Measurements from ENCODE around the gene KDM4C.
"Not testable (repeated sequence)": the region's sequence is repeated elsewhere in the genome, so short reads cannot be mapped to it uniquely, and the experiment has no call there.

KDM4C gene

GRCh38 chr9:7180247-7180646 lies 422.5 kb downstream of the KDM4C start:
- DNase-seq = no peak

DNA sequence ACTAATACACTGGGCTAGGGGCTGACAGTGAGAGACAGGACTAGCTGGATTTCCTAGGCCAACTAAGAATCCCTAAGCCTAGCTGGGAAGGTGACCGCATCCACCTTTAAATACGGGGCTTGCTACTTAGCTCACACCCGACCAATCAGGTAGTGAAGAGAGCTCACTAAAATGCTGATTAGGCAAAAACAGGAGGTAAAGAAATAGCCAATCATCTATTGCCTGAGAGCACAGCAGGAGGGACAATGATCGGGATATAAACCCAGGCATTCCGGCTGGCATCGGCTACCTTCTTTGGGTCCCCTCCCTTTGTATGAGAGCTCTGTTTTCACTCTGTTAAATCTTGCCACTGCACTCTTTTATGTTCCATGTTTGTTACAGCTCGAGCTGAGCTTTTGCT lies 425.4 kb downstream of the KDM4C start:
- DNase-seq = not testable (repeated sequence)

GRCh38 chr9:7185612-7186011 lies 427.8 kb downstream of the KDM4C start:
- peak in 1 of 2 experiments; percentile 52 for DNase-seq

DNA sequence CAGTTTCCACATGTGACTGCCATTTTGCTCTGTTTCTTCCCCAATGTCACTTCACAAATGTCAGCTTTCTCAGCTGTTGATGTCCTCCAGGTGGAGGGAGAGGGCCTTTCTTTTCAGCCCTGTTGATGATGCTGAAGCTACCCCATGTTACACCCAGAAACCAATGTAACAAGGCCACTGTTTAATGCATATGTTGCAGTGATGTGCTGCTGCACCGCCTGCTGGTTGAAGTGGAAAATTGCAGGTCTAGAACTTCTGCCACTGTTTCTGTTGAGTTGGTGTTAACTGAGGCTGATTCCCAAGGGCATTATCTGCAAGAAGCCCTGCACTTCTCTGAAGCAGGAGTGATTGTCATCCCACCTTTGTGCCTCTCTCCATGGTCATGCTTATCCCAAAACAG lies 428.4 kb downstream of the KDM4C start:
- DNase-seq = peak in 1 of 2 experiments; percentile 46

- DNase-seq = no peak
Observed at GRCh38 chr9:7192266-7192665, 434.5 kb downstream of the KDM4C start.

- no peak for DNase-seq
Observed at GRCh38 chr9:7195526-7195925, 437.8 kb downstream of the KDM4C start.

DNA sequence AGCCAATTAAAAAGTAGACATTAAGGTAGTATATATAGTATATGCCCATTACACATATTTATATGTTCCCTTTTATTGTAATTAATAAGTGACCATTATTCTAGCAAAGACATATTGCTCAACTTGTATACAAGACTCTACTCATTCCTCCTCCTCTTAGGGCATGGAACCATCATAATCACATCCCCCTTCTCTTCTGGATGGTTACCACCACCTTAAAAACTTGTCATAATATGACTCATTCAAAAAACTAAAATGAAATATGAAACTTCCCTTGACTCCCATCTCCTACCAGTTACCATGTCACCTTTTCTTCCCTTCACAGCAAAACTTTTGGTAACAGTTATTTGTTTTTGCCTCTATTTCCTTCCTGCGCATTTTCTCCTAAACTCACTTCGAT lies 438.7 kb downstream of the KDM4C start:
- DNase-seq = no peak

- DNase-seq = no peak
Observed at GRCh38 chr9:7201196-7201595, 443.4 kb downstream of the KDM4C start.

DNA sequence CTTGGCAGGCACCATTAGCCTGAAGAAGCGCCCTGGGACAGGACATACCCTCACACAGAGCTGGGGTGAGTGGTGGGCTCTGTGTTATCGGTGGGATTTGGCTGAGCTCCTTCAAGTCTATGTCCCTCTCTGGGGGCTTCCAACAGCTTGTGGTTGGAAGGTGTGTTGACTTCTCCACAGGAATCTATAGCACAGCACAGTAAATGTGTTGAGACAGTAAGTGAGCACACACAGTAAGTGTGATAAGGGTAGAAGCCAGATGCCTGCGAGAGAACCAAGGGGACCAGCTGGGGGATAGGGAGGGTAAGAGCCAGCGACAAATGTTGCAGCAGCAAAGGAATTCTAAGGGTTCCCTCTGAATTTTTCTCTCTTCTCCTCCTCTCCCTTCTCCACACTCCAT lies 448.0 kb downstream of the KDM4C start:
- no peak for DNase-seq

DNA sequence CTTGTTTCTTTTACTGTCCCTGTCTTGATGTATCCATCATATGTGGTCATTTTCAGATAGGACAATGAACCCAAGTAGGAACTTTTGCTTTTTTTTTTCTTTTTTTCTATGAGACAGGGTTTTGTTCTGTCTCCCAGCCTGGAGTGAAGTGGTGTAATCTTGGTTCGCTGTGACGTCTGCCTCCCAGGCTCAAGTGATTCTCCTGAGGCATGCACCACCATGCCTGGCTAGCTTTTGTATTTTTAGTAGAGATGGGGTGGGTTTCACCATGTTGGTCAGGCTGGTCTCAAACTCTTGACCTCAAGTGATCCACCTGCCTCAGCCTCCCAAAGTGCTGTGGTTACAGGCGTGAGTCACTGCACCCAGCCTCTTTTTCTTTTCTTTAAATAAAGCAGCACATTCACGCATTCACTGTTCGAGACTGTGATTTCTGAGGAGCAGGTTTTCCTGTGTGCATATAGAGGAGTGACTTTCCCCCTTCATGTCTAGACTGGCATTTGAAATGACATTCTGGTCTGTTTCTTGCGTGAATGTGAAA lies 448.5 kb downstream of the KDM4C start:
- no peak for DNase-seq

DNA sequence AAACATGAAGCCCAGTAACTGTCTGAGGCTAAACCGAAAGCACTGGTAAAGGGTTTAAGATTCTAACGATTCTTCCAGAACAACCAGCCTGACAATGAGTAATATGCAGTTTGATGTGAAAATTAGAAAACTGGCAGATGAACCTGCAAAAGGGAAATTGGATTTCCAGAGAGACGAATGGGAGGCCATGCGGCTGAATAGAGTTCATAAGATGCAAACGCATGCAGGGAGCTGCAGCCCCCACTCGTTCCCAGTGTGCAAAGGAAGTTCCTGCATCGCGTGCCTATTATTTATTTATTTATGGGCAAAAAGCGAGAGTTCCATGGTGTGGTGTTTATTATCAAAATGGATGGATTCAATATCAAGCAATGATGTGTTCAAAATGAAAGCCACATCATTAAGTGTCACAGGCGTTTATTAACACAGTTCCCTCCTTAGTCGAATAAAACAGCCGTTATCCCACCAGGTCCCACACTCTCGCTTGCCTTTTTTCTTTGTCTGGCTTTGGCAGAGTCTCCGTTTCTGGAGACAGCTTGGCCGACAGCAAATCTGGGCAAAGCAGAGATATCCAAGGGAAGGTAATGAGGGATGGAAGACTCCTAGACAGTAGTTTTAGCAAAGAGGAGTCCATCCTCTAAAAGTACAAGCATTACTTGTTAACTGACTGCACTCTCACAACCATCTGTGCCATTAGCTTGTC lies 451.4 kb downstream of the KDM4C start:
- no peak for DNase-seq

- no peak for DNase-seq
Observed at GRCh38 chr9:7209990-7210389, 452.2 kb downstream of the KDM4C start.

DNA sequence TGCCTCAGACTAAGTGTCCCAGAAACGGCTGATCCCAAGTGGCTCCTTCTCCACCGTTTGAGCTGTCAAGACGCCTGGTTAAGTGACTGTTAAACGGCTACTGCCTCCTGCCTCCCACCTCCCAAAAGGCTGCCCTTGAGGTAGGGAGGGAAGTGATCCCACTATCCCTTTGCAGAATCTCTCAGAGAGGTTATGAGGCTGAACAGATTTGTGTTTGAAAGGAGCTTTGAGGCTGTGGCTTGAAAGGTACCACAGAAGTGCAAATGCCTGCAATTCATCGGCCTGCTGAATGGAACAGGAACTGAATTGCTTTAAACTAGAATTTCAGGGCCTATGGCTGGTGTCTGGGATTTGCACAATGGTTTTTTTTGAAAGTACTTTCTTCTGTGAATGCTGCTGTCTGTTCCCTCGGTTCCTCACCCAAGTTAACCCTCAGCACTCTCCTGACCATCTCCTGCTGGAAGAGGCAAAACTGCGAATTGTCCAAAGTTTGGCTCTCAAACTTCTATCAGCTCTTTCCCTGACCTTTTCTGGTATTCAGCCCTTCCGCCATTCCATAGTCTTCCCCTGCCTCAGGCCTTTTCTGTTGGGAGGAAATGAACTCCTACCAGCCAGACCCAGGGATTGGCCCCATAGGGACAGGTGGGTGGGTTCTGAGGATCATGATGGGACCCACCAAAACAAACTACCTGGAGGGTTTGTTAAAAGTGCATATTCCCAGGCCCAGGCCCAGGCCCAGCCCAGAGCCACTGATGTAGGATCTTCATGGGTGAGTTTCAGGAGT lies 453.3 kb downstream of the KDM4C start:
- no peak for DNase-seq

DNA sequence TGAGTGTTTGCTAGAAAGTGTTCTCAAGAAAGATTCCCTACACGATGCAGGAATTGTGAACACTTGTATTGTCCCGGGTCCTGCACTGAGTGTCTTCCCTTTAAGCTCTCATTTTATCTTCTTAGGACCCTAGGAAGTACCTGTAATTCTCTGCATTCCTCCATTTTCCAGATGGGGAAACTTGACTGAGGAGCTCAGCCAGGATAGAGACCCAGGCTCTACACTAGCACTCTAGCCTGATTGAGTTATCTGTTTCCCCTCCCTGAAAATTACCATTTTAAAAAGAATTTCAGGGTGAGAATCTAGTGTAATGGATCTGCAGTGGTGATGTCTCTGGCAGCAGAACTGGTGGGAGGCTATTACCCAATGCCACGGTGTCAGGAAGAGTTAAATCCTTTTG lies 453.9 kb downstream of the KDM4C start:
- DNase-seq = no peak

DNA sequence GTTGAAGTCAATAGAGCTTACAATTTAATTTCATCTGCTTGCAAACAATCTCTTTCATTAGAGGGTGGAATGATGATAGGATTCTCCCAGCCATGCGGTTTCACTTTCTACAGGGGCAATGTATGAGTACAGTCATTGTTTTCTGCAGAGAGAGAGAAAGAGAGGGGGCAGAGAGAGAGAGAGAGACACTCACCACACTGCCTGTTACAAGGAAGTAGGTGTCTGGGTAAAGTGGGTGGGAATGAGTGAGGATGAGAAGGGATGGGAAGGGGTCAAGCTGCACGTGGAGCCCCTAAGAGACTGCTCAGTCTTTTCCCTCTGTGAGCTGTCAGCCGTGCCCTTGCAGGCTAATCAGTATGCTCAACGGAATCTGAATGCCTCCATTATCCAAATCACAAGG lies 454.3 kb downstream of the KDM4C start:
- DNase-seq = no peak

DNA sequence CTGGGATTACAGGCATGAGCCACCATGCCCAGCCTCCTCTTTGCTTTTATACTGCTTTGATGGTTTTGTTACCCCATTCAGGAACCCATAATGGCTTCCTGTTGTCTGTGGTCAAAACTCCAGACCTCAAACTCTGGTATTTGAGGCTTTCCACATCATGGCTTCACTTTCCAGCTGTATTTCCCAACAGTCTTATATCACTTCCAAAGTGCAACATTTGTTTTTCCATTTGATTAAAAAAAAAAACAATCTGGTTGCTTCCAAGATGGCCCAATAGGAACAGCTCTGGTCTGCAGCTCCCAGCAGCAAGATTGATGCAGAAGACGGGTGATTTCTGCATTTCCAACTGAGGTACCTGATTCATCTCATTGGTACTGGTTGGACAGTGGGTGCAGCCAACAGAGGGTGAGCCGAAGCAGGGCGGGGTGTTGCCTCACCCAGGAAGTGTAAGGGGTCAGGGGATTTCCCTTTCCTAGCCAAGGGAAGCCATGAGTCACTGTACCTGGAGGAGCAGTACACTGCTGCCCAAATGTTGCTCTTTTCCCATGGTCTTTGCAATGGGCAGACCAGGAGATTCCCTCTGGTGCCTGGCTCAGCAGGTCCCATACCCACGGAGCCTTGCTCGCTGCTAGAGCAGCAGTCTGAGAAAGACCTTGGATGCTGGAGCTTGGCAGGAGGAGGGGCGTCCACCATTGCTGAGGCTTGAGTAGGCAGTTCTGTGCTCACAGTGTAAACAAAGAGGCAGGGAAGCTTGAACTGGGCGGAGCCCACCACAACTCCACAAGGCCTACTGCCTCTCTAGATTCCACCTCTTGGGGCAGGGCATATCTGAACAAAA lies 458.4 kb downstream of the KDM4C start:
- no peak for DNase-seq

- DNase-seq = no peak
Observed at GRCh38 chr9:7223981-7224380, 466.2 kb downstream of the KDM4C start.

All from NCI-H446 (cell line).